B cell (primary cell): ENCODE measurements around the gene NRIP3. TPM values are rescaled to one million over a fixed set of nuclear protein-coding genes. Genes with fewer than 3 reads are reported as not detected.

ENCODE experiments used
- ATAC-seq: fragments of 200-7000 bp; cut with Tn5 transposase; one replicate; pipeline ENCODE4 v1.10.0; 2021; ENCODE audit warnings: low read depth, mild to moderate bottlenecking, moderate number of reproducible peaks, moderate library complexity
- CTCF ChIA-PET: fragments of 350-600 bp; sonication (Branson Sonifier 250); formaldehyde crosslinking; loops from one replicate; lab custom pipeline; 2021; ENCODE audit warnings: antibody characterized with exemption, inconsistent platforms; lab: Charles Lee
- POLR2A ChIA-PET: fragments of 350-600 bp; sonication (Branson Sonifier 250); formaldehyde crosslinking; loops from one replicate; lab custom pipeline; 2021; ENCODE audit warnings: antibody characterized with exemption; lab: Charles Lee
- DNase-seq: peaks from one replicate; pipeline ENCODE4 v3.0.0; 2013
- H2AFZ ChIP-seq: 2 replicates; pipeline ENCODE4 v1.6.1; 2012; ENCODE audit warnings: mild to moderate bottlenecking, low read depth, low read length; ENCODE audit not compliant: insufficient read depth, poor library complexity, severe bottlenecking
- H3K27ac ChIP-seq, 2 donors: 1 replicate in 1 of 2; 2 replicates in 1 of 2; pipeline ENCODE4 v1.5.1; 2012 to 2013; ENCODE audit warnings: low read length in 2 of 2, mild to moderate bottlenecking in 2 of 2, moderate library complexity in 1 of 2
- H3K27me3 ChIP-seq, 4 experiments: fragments of 200-600 bp in 1 of 4; sonication (generic) in 1 of 4; replicated peaks in 1 of 4; 1 replicate in 2 of 4; 2 replicates in 2 of 4; pipeline versions ENCODE4 v1.6.1 to v1.7.0; 2013 to 2016; ENCODE audit warnings: low read length in 3 of 4, mild to moderate bottlenecking in 2 of 4, mixed read lengths in 1 of 4, moderate library complexity in 1 of 4; ENCODE audit not compliant: insufficient read depth in 4 of 4, control insufficient read depth in 3 of 4; ENCODE audit errors: control extremely low read depth in 1 of 4
- H3K36me3 ChIP-seq, 2 experiments: replicated peaks in 1 of 2; 1 replicate in 1 of 2; 2 replicates in 1 of 2; pipeline versions ENCODE4 v1.6.1 to v1.7.1; 2013; ENCODE audit warnings: low read length in 1 of 2; ENCODE audit not compliant: insufficient read depth in 2 of 2, control insufficient read depth in 1 of 2; ENCODE audit errors: control extremely low read depth in 1 of 2, extremely low read depth in 1 of 2
- H3K4me1 ChIP-seq, 2 donors: fragments of 200-600 bp in 1 of 2; sonication (generic) in 1 of 2; 1 replicate in 1 of 2; 2 replicates in 1 of 2; pipeline versions ENCODE4 v1.5.1 to v1.6.1; 2013 to 2017; ENCODE audit warnings: low read length in 2 of 2; ENCODE audit not compliant: control insufficient read depth in 2 of 2, insufficient read depth in 2 of 2
- H3K4me2 ChIP-seq: replicated peaks from 2 replicates; pipeline ENCODE3; 2012; ENCODE audit warnings: mild to moderate bottlenecking, low read depth, low read length; ENCODE audit not compliant: poor library complexity, severe bottlenecking
- H3K4me3 ChIP-seq, 5 experiments: fragments of 200-600 bp in 1 of 5; sonication (generic) in 1 of 5; 1 replicate in 3 of 5; 2 replicates in 2 of 5; pipeline versions ENCODE4 v1.5.1 to v1.7.0; 2011 to 2016; ENCODE audit warnings: low read length in 4 of 5, mild to moderate bottlenecking in 4 of 5, low read depth in 2 of 5, control low read depth in 1 of 5, moderate library complexity in 1 of 5; ENCODE audit not compliant: insufficient read depth in 1 of 5; ENCODE audit errors: control extremely low read depth in 1 of 5, extremely low read depth in 1 of 5
- H3K79me2 ChIP-seq: fragments of 200-600 bp; sonication (generic); one replicate; pipeline ENCODE4 v1.6.0; 2016; ENCODE audit warnings: low read length; ENCODE audit not compliant: control insufficient read depth, insufficient read depth
- H3K9ac ChIP-seq: fragments of 200-600 bp; sonication (generic); 2 replicates; pipeline ENCODE4 v1.6.1; 2017; ENCODE audit warnings: mild to moderate bottlenecking, low read length, moderate library complexity
- H3K9me3 ChIP-seq, 3 donors: one replicate each; pipeline versions ENCODE4 v1.6.1 to v1.7.1; 2013; ENCODE audit warnings: low read length in 2 of 3; ENCODE audit not compliant: control insufficient read depth in 2 of 3, insufficient read depth in 1 of 3; ENCODE audit errors: control extremely low read depth in 1 of 3
- H4K20me1 ChIP-seq: 2 replicates; pipeline ENCODE4 v1.6.0; 2012; ENCODE audit warnings: mild to moderate bottlenecking, low read length; ENCODE audit not compliant: insufficient read depth, control insufficient read depth, poor library complexity, severe bottlenecking
- H3K27ac Mint-ChIP-seq: one replicate; pipeline ENCODE4 v1.8.0; 2021; ENCODE audit warnings: mixed read lengths
- H3K27me3 Mint-ChIP-seq: one replicate; pipeline ENCODE4 v1.8.0; 2021; ENCODE audit warnings: mixed read lengths
- H3K4me1 Mint-ChIP-seq: one replicate; pipeline ENCODE4 v1.8.0; 2021; ENCODE audit warnings: mixed read lengths
- H3K4me3 Mint-ChIP-seq: one replicate; pipeline ENCODE4 v1.8.0; 2021; ENCODE audit warnings: mixed read lengths
- H3K9me3 Mint-ChIP-seq: one replicate; pipeline ENCODE4 v1.8.0; 2022; ENCODE audit warnings: mixed read lengths; ENCODE audit not compliant: insufficient read depth
- EZH2 ChIP-seq: IDR thresholded peaks from 2 replicates; pipeline ENCODE4 v1.6.1; 2012; ENCODE audit warnings: borderline replicate concordance, low read depth, mild to moderate bottlenecking, moderate library complexity, low read length; ENCODE audit not compliant: insufficient read depth, poor library complexity, severe bottlenecking
- WGBS: methylation state at CpG from one replicate; pipeline ENCODE4 v1.1.5; 2013; ENCODE audit warnings: missing lambda C conversion rate; ENCODE audit not compliant: insufficient coverage; 5-methylcytosine and 5-hydroxymethylcytosine counted together
- intact Hi-C: fragments of 100-400 bp; cut with micrococcal nuclease; formaldehyde crosslinking; loops from one replicate; pipeline ENCODE4 v1.10.0; 2022
- polyA plus RNA-seq: library from polyadenylated mRNA; depleted of rRNA; stranded (reverse); fragments of >200 nt; gene quantifications from 2 replicates; pipeline ENCODE4 v1.2.3, GENCODE V29; 2012
- total RNA-seq, 2 donors: library from RNA; stranded (reverse); fragments of 120-200 nt in 1 of 2; gene quantifications; 1 replicate in 1 of 2; 2 replicates in 1 of 2; pipeline versions ENCODE4 v1.2.3 to v1.2.4, GENCODE V29; 2013 to 2022
- TF ChIP-seq, protein P1 (sequence below): fragments of 200-600 bp; IDR thresholded peaks from one replicate; pipeline ENCODE4 v1.8.0; 2022; ENCODE audit warnings: antibody characterized with exemption, mild to moderate bottlenecking

The NRIP3 gene
- total and polyA plus RNA-seq, 2 donors (not counting 1 experiment from before 2014, with no cell fraction given), result 0.13 to 0.59 TPM

- H3K4me1 Mint-ChIP-seq, result no peaks in the 10 kb centered on the region
- Histone ChIP-seq H3K27me3 (peaks cover 0 to 10% (median 0%) of the 10 kb centered on the region in 4 experiments), H4K20me1 (no peaks in the 10 kb centered on the region), H3K4me2 (no peak overlapping the region), H3K9ac (no peak overlapping the region), H2AFZ (no peak overlapping the region), H3K79me2 (no peaks in the 10 kb centered on the region), H3K4me3 (no peak overlapping the region), H3K4me1 (no peaks in the 10 kb centered on the region), H3K9me3 (no peaks in the 10 kb centered on the region), H3K27ac (no peak overlapping the region), H3K36me3 (no peaks in the 10 kb centered on the region)
- intact Hi-C loops, result no loop called here
- ChIA-PET POLR2A (no interaction called here), CTCF (interaction anchor here (2.2 kb wide), 1 partner anchor 10 kb away, joined by 10 read pairs; no protein-coding TSS in a partner anchor)
- H3K27me3 Mint-ChIP-seq, result peaks cover 21% of the 10 kb centered on the region
- H3K9me3 Mint-ChIP-seq, result no peaks in the 10 kb centered on the region
- 90% methylated on average over 7 of the region's 9 CpGs for WGBS
- no peak for ATAC-seq
- no peak for TF ChIP-seq EZH2
- TF ChIP-seq, protein P1, sequence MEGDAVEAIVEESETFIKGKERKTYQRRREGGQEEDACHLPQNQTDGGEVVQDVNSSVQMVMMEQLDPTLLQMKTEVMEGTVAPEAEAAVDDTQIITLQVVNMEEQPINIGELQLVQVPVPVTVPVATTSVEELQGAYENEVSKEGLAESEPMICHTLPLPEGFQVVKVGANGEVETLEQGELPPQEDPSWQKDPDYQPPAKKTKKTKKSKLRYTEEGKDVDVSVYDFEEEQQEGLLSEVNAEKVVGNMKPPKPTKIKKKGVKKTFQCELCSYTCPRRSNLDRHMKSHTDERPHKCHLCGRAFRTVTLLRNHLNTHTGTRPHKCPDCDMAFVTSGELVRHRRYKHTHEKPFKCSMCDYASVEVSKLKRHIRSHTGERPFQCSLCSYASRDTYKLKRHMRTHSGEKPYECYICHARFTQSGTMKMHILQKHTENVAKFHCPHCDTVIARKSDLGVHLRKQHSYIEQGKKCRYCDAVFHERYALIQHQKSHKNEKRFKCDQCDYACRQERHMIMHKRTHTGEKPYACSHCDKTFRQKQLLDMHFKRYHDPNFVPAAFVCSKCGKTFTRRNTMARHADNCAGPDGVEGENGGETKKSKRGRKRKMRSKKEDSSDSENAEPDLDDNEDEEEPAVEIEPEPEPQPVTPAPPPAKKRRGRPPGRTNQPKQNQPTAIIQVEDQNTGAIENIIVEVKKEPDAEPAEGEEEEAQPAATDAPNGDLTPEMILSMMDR, result no peak
- H3K4me3 Mint-ChIP-seq, result no peak overlapping the region
- H3K27ac Mint-ChIP-seq, result no peak overlapping the region
- no peak for DNase-seq
Measured at GRCh38 chr11:9025101-9025850, 21.5 kb upstream of the NRIP3 start.

DNA sequence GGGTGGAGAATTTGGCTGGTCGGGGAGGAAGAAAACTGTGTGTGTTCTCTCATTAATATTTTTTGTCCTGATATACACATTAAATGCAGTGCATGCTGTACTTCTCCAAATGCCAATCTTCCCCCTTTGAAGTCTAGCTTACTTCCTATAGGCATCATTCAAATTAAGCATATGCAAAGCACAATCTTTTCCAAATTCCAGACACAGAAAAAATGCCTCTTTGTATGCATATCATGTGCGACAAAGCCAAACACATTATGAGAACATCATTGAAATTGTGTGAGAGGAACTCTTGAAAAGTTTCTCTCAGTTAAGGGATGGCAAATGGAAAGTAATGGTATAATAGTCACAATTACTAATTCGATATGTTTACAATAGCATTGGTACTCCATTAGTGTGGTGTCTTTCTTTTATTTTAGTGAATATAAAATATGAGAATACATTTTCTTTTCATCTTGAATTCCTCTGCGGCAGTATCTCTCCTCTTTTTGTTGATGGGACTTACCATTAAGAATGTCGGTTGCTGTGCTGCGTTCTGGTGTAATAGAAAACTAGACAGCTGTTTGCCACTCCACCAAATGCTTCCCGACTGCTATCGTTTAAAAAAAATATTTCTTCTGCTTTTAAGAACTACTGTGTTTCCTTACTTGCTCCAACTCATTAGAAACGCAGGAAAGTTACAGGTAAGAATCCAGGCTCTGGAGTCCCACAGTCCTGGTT is 19.3 kb upstream of the NRIP3 start:
- Mint-ChIP-seq H3K4me3 (no peak overlapping the region), H3K9me3 (no peaks in the 10 kb centered on the region), H3K27ac (no peak overlapping the region), H3K27me3 (peaks cover 17% of the 10 kb centered on the region), H3K4me1 (no peaks in the 10 kb centered on the region)
- no peak for DNase-seq
- WGBS, result 94% methylated on average over 5 of the region's 9 CpGs
- Histone ChIP-seq H3K79me2 (no peaks in the 10 kb centered on the region), H3K4me1 (no peaks in the 10 kb centered on the region), H3K9me3 (no peaks in the 10 kb centered on the region), H3K36me3 (no peaks in the 10 kb centered on the region), H3K4me3 (no peak overlapping the region), H2AFZ (no peak overlapping the region), H3K27me3 (peaks cover 0 to 10% (median 0%) of the 10 kb centered on the region in 4 experiments), H3K4me2 (no peak overlapping the region), H4K20me1 (no peaks in the 10 kb centered on the region), H3K9ac (no peak overlapping the region), H3K27ac (no peak overlapping the region)
- ChIA-PET POLR2A (no interaction called here), CTCF (interaction anchor here (0.9 kb wide), 1 partner anchor 9 kb away, joined by 4 read pairs; no protein-coding TSS in a partner anchor)
- TF ChIP-seq, protein P1, result no peak
- no peak for TF ChIP-seq EZH2
- no peak for ATAC-seq
- intact Hi-C loops, result no loop called here
